Osteocyte (in vitro differentiated cells): ENCODE results near the gene SLC22A23. TPM values are rescaled to one million over a fixed set of nuclear protein-coding genes. Genes with fewer than 3 reads are reported as not detected.

Experiments
- DNase-seq: peaks from one replicate; pipeline ENCODE4 v3.0.0; 2021; ENCODE audit warnings: mixed read lengths; ENCODE audit not compliant: unreplicated experiment; ENCODE audit errors: extremely low spot score
- H3K27ac Mint-ChIP-seq: one replicate; pipeline ENCODE4 v1.8.0; 2021; ENCODE audit warnings: mild to moderate bottlenecking, mixed read lengths; ENCODE audit not compliant: unreplicated experiment
- H3K27me3 Mint-ChIP-seq: one replicate; pipeline ENCODE4 v1.8.0; 2021; ENCODE audit warnings: mixed read lengths; ENCODE audit not compliant: unreplicated experiment
- H3K36me3 Mint-ChIP-seq: one replicate; pipeline ENCODE4 v1.8.0; 2021; ENCODE audit warnings: mixed read lengths; ENCODE audit not compliant: unreplicated experiment
- H3K4me1 Mint-ChIP-seq: one replicate; pipeline ENCODE4 v1.8.0; 2021; ENCODE audit warnings: mixed read lengths; ENCODE audit not compliant: unreplicated experiment
- H3K4me3 Mint-ChIP-seq: one replicate; pipeline ENCODE4 v1.8.0; 2021; ENCODE audit warnings: mild to moderate bottlenecking, moderate library complexity, mixed read lengths; ENCODE audit not compliant: unreplicated experiment
- H3K9me3 Mint-ChIP-seq: one replicate; pipeline ENCODE4 v1.8.0; 2021; ENCODE audit warnings: mixed read lengths; ENCODE audit not compliant: unreplicated experiment
- CTCF ChIP-seq: fragments of 200-600 bp; sonication (generic); IDR thresholded peaks from 2 replicates; pipeline ENCODE4 v1.5.0; 2021; ENCODE audit warnings: antibody characterized with exemption, mild to moderate bottlenecking, moderate library complexity
- total RNA-seq: library from RNA; stranded (reverse); gene quantifications from 2 replicates; pipeline ENCODE4 v1.2.1, GENCODE V29; 2021

Gene SLC22A23
- total RNA-seq, 1 donor from 2014 or later = 10.4 TPM

- H3K36me3 Mint-ChIP-seq = no peaks in the 10 kb centered on the region
- no peak for DNase-seq
- no peak overlapping the region for H3K4me3 Mint-ChIP-seq
- H3K27ac Mint-ChIP-seq = no peak overlapping the region
- H3K9me3 Mint-ChIP-seq = no peaks in the 10 kb centered on the region
- TF ChIP-seq CTCF = no peak
- H3K27me3 Mint-ChIP-seq = no peaks in the 10 kb centered on the region
- H3K4me1 Mint-ChIP-seq = peaks cover 20% of the 10 kb centered on the region
These were observed 136.5 kb downstream of the SLC22A23 start for GRCh38 chr6:3320238-3320811.

DNA sequence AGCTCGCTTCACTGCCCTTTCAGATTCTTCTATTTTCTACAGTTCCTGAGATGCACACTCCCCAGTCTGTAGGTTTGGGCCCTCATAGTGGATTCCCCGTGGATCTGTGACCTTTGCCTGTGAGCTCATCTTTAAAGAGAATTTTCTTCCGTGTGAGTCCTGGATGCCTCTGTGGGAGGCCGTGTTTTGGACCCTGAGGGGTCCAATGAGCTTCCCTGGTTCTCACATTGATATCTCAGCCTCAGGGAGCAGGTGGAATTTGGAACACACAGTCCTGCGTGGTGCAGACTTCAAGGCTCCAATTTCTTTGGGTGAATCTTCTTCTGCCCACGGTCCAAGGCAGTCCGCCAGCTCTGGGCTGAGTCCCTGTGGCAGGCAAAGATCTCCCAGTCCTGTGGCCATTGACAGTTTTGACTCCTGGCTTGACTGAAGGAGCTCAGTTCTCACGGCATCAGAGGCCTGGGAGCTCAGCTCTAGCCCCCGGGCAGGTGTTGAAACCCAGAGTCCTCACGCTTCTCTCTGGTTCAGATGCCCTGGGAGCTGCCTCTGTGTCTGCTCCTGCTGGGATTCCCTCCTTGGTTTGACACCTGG lies 137.1 kb downstream of the SLC22A23 start:
- TF ChIP-seq CTCF = no peak
- Mint-ChIP-seq H3K4me1 (peaks cover 14% of the 10 kb centered on the region), H3K4me3 (no peak overlapping the region), H3K36me3 (no peaks in the 10 kb centered on the region), H3K9me3 (no peaks in the 10 kb centered on the region), H3K27me3 (no peaks in the 10 kb centered on the region), H3K27ac (no peak overlapping the region)
- no peak for DNase-seq

DNA sequence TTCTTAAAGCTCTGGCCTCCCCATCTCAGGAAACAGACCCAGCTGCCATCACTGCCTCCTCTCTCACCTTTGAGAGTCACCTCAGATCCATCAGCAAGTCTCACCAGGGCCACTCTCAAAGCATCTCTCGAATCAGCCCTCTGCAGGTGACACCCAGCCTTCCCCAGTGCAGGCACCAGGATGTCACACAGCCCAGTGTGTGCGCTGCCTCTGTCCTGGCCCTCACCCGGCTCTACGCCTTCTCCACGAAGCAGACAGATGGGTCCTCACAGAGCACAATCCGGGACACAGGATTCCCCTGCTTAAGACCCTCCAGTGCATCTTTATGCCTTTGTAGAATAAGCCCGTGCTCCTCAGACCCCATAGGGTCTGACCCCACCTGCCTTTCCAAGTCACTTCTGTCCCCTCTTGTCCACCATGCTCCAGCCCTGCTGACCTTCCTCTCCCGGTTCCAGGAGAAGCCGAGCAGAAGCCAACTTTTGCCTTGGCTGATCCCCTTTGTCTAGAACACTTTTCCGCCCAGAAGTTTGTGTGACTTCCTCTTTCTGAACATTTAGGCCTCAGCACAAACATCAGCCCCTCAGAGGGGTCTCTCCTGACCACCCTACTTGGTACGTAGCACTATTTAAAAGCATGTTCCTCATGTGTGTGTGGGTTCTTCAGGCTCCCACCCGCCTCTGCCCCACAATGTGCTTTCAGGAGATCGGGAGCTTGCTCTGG lies 137.9 kb downstream of the SLC22A23 start:
- Mint-ChIP-seq H3K36me3 (no peaks in the 10 kb centered on the region), H3K9me3 (no peaks in the 10 kb centered on the region), H3K27me3 (no peaks in the 10 kb centered on the region), H3K4me3 (no peak overlapping the region), H3K27ac (no peak overlapping the region), H3K4me1 (peaks cover 7% of the 10 kb centered on the region)
- no peak for DNase-seq
- TF ChIP-seq CTCF = no peak

- no peak for DNase-seq
- no peak for TF ChIP-seq CTCF
- no peaks in the 10 kb centered on the region for H3K36me3 Mint-ChIP-seq
- H3K27me3 Mint-ChIP-seq = no peaks in the 10 kb centered on the region
- H3K4me3 Mint-ChIP-seq = no peak overlapping the region
- no peaks in the 10 kb centered on the region for H3K9me3 Mint-ChIP-seq
- no peak overlapping the region for H3K27ac Mint-ChIP-seq
- peaks cover 3% of the 10 kb centered on the region for H3K4me1 Mint-ChIP-seq
These were observed 138.6 kb downstream of the SLC22A23 start for GRCh38 chr6:3318226-3318625.

DNA sequence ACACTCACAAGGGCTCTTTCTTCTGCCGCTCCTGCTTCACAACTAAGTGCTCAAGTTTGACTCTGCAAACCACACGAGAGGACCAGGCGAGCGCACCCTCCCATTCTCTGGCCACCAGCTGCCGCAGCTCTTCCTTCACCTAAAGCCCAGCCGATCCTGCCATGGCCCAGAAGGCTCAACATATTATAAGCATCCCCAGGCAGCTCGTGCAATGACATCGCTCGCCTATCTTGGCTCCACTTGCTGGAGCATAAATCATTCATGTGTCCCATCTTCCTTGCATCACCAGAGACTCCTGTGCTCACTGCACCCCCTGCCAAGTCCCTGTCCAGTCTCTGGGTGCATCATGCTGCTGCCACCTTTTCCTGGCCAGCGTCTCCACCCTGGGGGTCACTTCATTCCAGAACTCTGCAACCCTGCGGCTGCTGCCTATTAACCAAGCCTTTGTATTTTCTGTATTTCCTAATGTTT lies 139.1 kb downstream of the SLC22A23 start:
- H3K4me3 Mint-ChIP-seq = no peak overlapping the region
- no peak for TF ChIP-seq CTCF
- DNase-seq = no peak
- H3K9me3 Mint-ChIP-seq = no peaks in the 10 kb centered on the region
- H3K27ac Mint-ChIP-seq = no peak overlapping the region
- no peaks in the 10 kb centered on the region for H3K36me3 Mint-ChIP-seq
- peaks cover 3% of the 10 kb centered on the region for H3K4me1 Mint-ChIP-seq
- H3K27me3 Mint-ChIP-seq = no peaks in the 10 kb centered on the region
